Right hindlimb (tissue), 1 donor: ENCODE data around the gene TENM3.

Experiments
- DNase-seq: peaks from one replicate; pipeline ENCODE4 v3.0.0-alpha.2; 2018

The TENM3 gene

GRCh38 chr4:182756161-182756690 is 513.0 kb downstream of the TENM3 start:
- no peak for DNase-seq

GRCh38 chr4:182758273-182758672 is 515.1 kb downstream of the TENM3 start:
- no peak for DNase-seq

GRCh38 chr4:182760551-182761043 is 517.4 kb downstream of the TENM3 start:
- DNase-seq, result no peak

- no peak for DNase-seq
These were observed 520.9 kb downstream of the TENM3 start for GRCh38 chr4:182764137-182764536.

GRCh38 chr4:182764642-182765041 is 521.4 kb downstream of the TENM3 start:
- no peak for DNase-seq

- DNase-seq, result no peak
These were observed 523.0 kb downstream of the TENM3 start for GRCh38 chr4:182765987-182766856.

GRCh38 chr4:182766857-182767250 is 523.7 kb downstream of the TENM3 start:
- DNase-seq, result no peak

GRCh38 chr4:182768838-182769237 is 525.6 kb downstream of the TENM3 start:
- no peak for DNase-seq

- no peak for DNase-seq
These were observed 527.2 kb downstream of the TENM3 start for GRCh38 chr4:182770259-182770995.

- DNase-seq, result no peak
These were observed 527.9 kb downstream of the TENM3 start for GRCh38 chr4:182770996-182771514.

- no peak for DNase-seq
These were observed 531.9 kb downstream of the TENM3 start for GRCh38 chr4:182775075-182775474.

GRCh38 chr4:182776376-182777105 is 533.3 kb downstream of the TENM3 start:
- no peak for DNase-seq

- no peak for DNase-seq
These were observed 535.2 kb downstream of the TENM3 start for GRCh38 chr4:182778222-182778982.

GRCh38 chr4:182786991-182787390 is 543.8 kb downstream of the TENM3 start:
- DNase-seq, result no peak

- no peak for DNase-seq
These were observed 545.0 kb downstream of the TENM3 start for GRCh38 chr4:182788201-182788600.

GRCh38 chr4:182789529-182789928 is 546.3 kb downstream of the TENM3 start:
- no peak for DNase-seq

- peak; percentile 37 for DNase-seq
These were observed 552.4 kb downstream of the TENM3 start for GRCh38 chr4:182795446-182796238.

- DNase-seq, result no peak
These were observed 556.5 kb downstream of the TENM3 start for GRCh38 chr4:182799515-182800215.

- no peak for DNase-seq
These were observed 557.0 kb downstream of the TENM3 start for GRCh38 chr4:182800216-182800515.

- no peak for DNase-seq
These were observed 558.4 kb downstream of the TENM3 start for GRCh38 chr4:182801636-182802035.

GRCh38 chr4:182802621-182803020 is 559.4 kb downstream of the TENM3 start:
- DNase-seq, result no peak
